GM19099 (cell line): ENCODE data around the gene E2F6.

ENCODE experiments used
- POLR2A ChIP-seq: IDR thresholded peaks from 3 replicates; pipeline ENCODE4 v1.6.1; 2011; ENCODE audit warnings: low read depth; ENCODE audit not compliant: insufficient read length; ENCODE audit errors: extremely low read depth

E2F6 gene

GRCh38 chr2:11398750-11399437 is 67.1 kb downstream of the E2F6 start:
- TF ChIP-seq POLR2A: no peak

GRCh38 chr2:11397513-11397912 is 68.4 kb downstream of the E2F6 start:
- no peak for TF ChIP-seq POLR2A

GRCh38 chr2:11396467-11397445 is 69.2 kb downstream of the E2F6 start:
- no peak for TF ChIP-seq POLR2A

- TF ChIP-seq POLR2A: no peak
Measured at GRCh38 chr2:11396021-11396420, 69.9 kb downstream of the E2F6 start.

- TF ChIP-seq POLR2A: no peak
Measured at GRCh38 chr2:11395389-11395788, 70.6 kb downstream of the E2F6 start.
